Trophoblast cell (in vitro differentiated cells and primary cell): ENCODE measurements around the gene ZNF260.
"Not testable (repeated sequence)": the region's sequence is repeated elsewhere in the genome, so short reads cannot be mapped to it uniquely, and the experiment has no call there.

Experiments used
- DNase-seq, 2 donors: peaks; one replicate each; pipeline ENCODE4 v3.0.0-alpha.2; 2016
- H2AFZ ChIP-seq: 2 replicates; pipeline ENCODE4 v1.6.1; 2013; ENCODE audit warnings: low read length, moderate library complexity, mild to moderate bottlenecking; ENCODE audit not compliant: insufficient read depth, poor library complexity
- H2AK5ac ChIP-seq: 2 replicates; pipeline ENCODE4 v1.6.1; 2013; ENCODE audit warnings: mild to moderate bottlenecking, low read length
- H2BK120ac ChIP-seq: 2 replicates; pipeline ENCODE4 v1.6.1; 2013; ENCODE audit warnings: low read length, mild to moderate bottlenecking, moderate library complexity; ENCODE audit not compliant: insufficient read depth, poor library complexity
- H2BK12ac ChIP-seq: 2 replicates; pipeline ENCODE4 v1.6.1; 2013; ENCODE audit warnings: mild to moderate bottlenecking, low read length, moderate library complexity
- H2BK5ac ChIP-seq: 2 replicates; pipeline ENCODE4 v1.6.1; 2013; ENCODE audit warnings: low read length, low read depth, moderate library complexity, mild to moderate bottlenecking; ENCODE audit not compliant: poor library complexity
- H3K14ac ChIP-seq: 2 replicates; pipeline ENCODE4 v1.6.1; 2013; ENCODE audit warnings: mild to moderate bottlenecking, low read length
- H3K18ac ChIP-seq: 2 replicates; pipeline ENCODE4 v1.6.1; 2013; ENCODE audit warnings: mild to moderate bottlenecking, low read length
- H3K23ac ChIP-seq: 2 replicates; pipeline ENCODE4 v1.6.1; 2013; ENCODE audit warnings: low read length
- H3K27ac ChIP-seq: 2 replicates; pipeline ENCODE4 v1.5.1; 2013; ENCODE audit warnings: low read depth, mild to moderate bottlenecking, inconsistent platforms, low read length, moderate library complexity
- H3K27me3 ChIP-seq: 2 replicates; pipeline ENCODE4 v1.6.1; 2013; ENCODE audit warnings: inconsistent platforms, mild to moderate bottlenecking, low read length, moderate library complexity; ENCODE audit not compliant: insufficient read depth
- H3K36me3 ChIP-seq, 2 experiments: 1 replicate in 1 of 2; 2 replicates in 1 of 2; pipeline ENCODE4 v1.6.1; 2013; ENCODE audit warnings: low read length in 2 of 2, mild to moderate bottlenecking in 2 of 2, moderate library complexity in 1 of 2; ENCODE audit not compliant: insufficient read depth in 2 of 2, control insufficient read depth in 1 of 2
- H3K4ac ChIP-seq: 2 replicates; pipeline ENCODE4 v1.6.1; 2013; ENCODE audit warnings: low read depth, mild to moderate bottlenecking, low read length, moderate library complexity
- H3K4me1 ChIP-seq, 2 experiments: 1 replicate in 1 of 2; 2 replicates in 1 of 2; pipeline ENCODE4 v1.6.1; 2013; ENCODE audit warnings: low read length in 2 of 2, mild to moderate bottlenecking in 2 of 2, moderate library complexity in 1 of 2; ENCODE audit not compliant: insufficient read depth in 2 of 2, control insufficient read depth in 1 of 2
- H3K4me2 ChIP-seq: 2 replicates; pipeline ENCODE4 v1.6.1; 2013; ENCODE audit warnings: inconsistent platforms, mild to moderate bottlenecking, low read length, moderate library complexity
- H3K4me3 ChIP-seq: 2 replicates; pipeline ENCODE4 v1.5.1; 2013; ENCODE audit warnings: mild to moderate bottlenecking, low read depth, low read length, inconsistent platforms
- H3K79me1 ChIP-seq: one replicate; pipeline ENCODE4 v1.6.1; 2013; ENCODE audit warnings: low read length
- H3K79me2 ChIP-seq: 2 replicates; pipeline ENCODE4 v1.6.1; 2013; ENCODE audit warnings: low read length, mild to moderate bottlenecking; ENCODE audit not compliant: control insufficient read depth, insufficient read depth, poor library complexity
- H3K9ac ChIP-seq: 2 replicates; pipeline ENCODE4 v1.6.1; 2013; ENCODE audit warnings: mild to moderate bottlenecking, low read length
- H3K9me3 ChIP-seq: 2 replicates; pipeline ENCODE4 v1.6.1; 2013; ENCODE audit warnings: low read depth, mild to moderate bottlenecking, control low read depth, inconsistent platforms, low read length; ENCODE audit not compliant: insufficient read depth
- H4K12ac ChIP-seq: 2 replicates; pipeline ENCODE4 v1.6.1; 2013; ENCODE audit warnings: low read depth, mild to moderate bottlenecking, low read length, moderate library complexity
- H4K8ac ChIP-seq: 2 replicates; pipeline ENCODE4 v1.6.1; 2013; ENCODE audit warnings: low read depth, mild to moderate bottlenecking, low read length, moderate library complexity
- H4K91ac ChIP-seq: one replicate; pipeline ENCODE4 v1.6.1; 2013; ENCODE audit warnings: low read depth, mild to moderate bottlenecking, low read length, moderate library complexity
- WGBS: extraction: QIAGEN DNeasy Blood & Tissue Kit; methylation state at CpG from one replicate; pipeline ENCODE4 v1.1.7; 2013; ENCODE audit warnings: missing lambda C conversion rate; ENCODE audit not compliant: insufficient read length, insufficient coverage; ENCODE audit errors: extremely low coverage; 5-methylcytosine and 5-hydroxymethylcytosine counted together

ZNF260 gene

GRCh38 chr19:36497001-36497400, 31.1 kb downstream of the ZNF260 start:
- no peak overlapping the region for H4K8ac ChIP-seq
- no peak overlapping the region for H3K27ac ChIP-seq
- H3K9me3 ChIP-seq, result peaks cover 21% of the 10 kb centered on the region
- DNase-seq, result no peak
- no peak overlapping the region for H2AK5ac ChIP-seq
- H3K23ac ChIP-seq, result no peak overlapping the region
- H3K4me2 ChIP-seq, result no peak overlapping the region
- H3K27me3 ChIP-seq, result no peaks in the 10 kb centered on the region
- H3K79me2 ChIP-seq, result no peaks in the 10 kb centered on the region
- H4K91ac ChIP-seq, result no peak overlapping the region
- no peak overlapping the region for H2BK12ac ChIP-seq
- H3K14ac ChIP-seq, result no peak overlapping the region
- H3K4me1 ChIP-seq, result no peaks in the 10 kb centered on the region
- no peak overlapping the region for H4K12ac ChIP-seq
- no peak overlapping the region for H2BK120ac ChIP-seq
- H3K4ac ChIP-seq, result no peak overlapping the region
- H2BK5ac ChIP-seq, result no peak overlapping the region
- no peaks in the 10 kb centered on the region for H3K79me1 ChIP-seq
- no peak overlapping the region for H3K9ac ChIP-seq
- no peaks in the 10 kb centered on the region for H3K36me3 ChIP-seq
- H3K18ac ChIP-seq, result no peak overlapping the region
- no peak overlapping the region for H2AFZ ChIP-seq
- H3K4me3 ChIP-seq, result no peak overlapping the region
- WGBS, result no CpG with 5 or more reads among the region's 17 CpGs

DNA sequence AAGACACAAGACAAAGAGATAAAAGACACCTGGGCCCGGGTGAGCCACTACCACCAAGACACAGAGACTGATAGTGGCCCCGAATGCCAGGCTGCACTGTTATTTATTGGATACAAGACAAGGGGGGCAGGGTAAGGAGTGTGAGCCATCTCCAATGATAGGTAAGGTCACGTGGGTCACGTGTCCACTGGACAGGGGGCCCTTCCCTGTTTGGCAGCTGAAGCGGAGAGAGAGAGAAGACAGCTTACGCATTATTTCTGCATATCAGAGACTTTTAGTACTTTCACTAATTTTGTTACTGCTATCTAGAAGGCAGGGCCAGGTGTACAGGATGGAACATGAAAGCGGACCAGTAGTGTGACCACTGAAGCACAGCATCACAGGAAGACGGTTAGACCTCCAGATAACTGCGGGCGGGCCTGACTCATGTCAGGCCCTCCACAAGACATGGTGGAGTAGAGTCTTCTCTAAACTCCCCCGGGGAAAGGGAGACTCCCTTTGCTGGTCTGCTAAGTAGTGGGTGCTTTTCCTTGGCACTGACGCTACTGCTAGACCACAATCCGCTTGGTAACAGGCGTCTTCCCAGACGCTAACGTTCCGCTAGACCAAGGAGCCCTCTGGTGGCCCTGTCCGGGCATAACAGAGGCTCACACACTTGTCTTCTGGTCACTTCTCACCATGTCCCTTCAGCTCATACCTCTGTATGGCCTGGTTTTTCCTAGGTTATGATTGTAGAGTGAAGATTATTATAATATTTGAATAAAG, 35.2 kb downstream of the ZNF260 start:
- DNase-seq, result peak; percentile 70 to 86
- H3K9ac ChIP-seq, H3K4me1 ChIP-seq, H3K4me3 ChIP-seq, H4K91ac ChIP-seq, H3K27ac ChIP-seq, H3K79me2 ChIP-seq, H3K4ac ChIP-seq, H2BK5ac ChIP-seq, H2BK12ac ChIP-seq, H2AK5ac ChIP-seq, H2AFZ ChIP-seq, H3K4me2 ChIP-seq, H3K27me3 ChIP-seq, H4K8ac ChIP-seq, H4K12ac ChIP-seq, H3K18ac ChIP-seq, H3K79me1 ChIP-seq, H3K36me3 ChIP-seq, H2BK120ac ChIP-seq, H3K23ac ChIP-seq, H3K14ac ChIP-seq: not testable (repeated sequence)
- no CpG with 5 or more reads among the region's 18 CpGs for WGBS
- H3K9me3 ChIP-seq, result peaks cover 16% of the 10 kb centered on the region

- not testable (repeated sequence) for H2BK12ac ChIP-seq, H3K27me3 ChIP-seq, H4K8ac ChIP-seq, H3K9me3 ChIP-seq, H3K23ac ChIP-seq, H3K79me1 ChIP-seq, H3K9ac ChIP-seq, H3K79me2 ChIP-seq, H2AK5ac ChIP-seq, H3K18ac ChIP-seq, H4K91ac ChIP-seq, H3K4me3 ChIP-seq, H3K14ac ChIP-seq, H2BK120ac ChIP-seq, H4K12ac ChIP-seq, H3K27ac ChIP-seq, H3K4me1 ChIP-seq, H3K4me2 ChIP-seq, H3K4ac ChIP-seq, H2AFZ ChIP-seq, H2BK5ac ChIP-seq, DNase-seq, H3K36me3 ChIP-seq
- no CpG with 5 or more reads among the region's 29 CpGs for WGBS
Observed at GRCh38 chr19:36490846-36491245, 37.2 kb downstream of the ZNF260 start.

DNA sequence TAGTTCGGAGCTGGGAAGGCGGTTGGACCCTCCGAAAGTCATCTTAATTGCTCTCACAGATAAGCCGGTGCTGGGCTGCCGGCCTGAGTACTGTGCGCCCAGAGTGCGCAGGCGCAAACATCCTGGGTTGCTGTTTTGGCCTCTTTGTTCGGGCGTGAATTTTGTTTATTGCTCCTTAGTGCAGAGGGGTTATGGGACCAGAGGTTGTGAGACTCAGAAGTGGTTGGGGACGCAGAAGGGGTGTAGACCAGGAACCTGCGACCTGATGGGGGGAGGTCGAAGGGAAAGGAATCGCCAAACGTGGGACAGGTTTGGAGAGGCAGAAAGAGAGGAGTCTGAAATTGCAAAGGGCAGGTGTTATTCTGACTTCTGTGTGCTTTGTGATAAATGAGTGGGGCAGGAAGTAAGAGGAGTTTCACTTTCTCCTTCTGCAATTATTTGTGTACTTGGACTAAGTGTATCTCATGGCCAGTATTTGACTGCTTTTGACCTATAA, 38.1 kb downstream of the ZNF260 start:
- Histone ChIP-seq H2BK120ac (peak overlapping the region; percentile 32), H3K79me2 (peaks cover 7% of the 10 kb centered on the region), H2BK12ac (no peak overlapping the region), H3K23ac (no peak overlapping the region), H2AFZ (peak overlapping the region; percentile 85), H3K4me2 (peak overlapping the region; percentile 92), H3K4me1 (peaks cover 0 to 2% of the 10 kb centered on the region in 2 experiments), H3K79me1 (peaks cover 8% of the 10 kb centered on the region), H3K18ac (peak overlapping the region; percentile 86), H2AK5ac (peak overlapping the region; percentile 85), H3K27ac (peak overlapping the region; percentile 82), H3K36me3 (no peaks in the 10 kb centered on the region), H4K12ac (peak overlapping the region; percentile 100), H3K9me3 (peaks cover 3% of the 10 kb centered on the region), H4K8ac (peak overlapping the region; percentile 93), H3K14ac (peak overlapping the region; percentile 99), H2BK5ac (peak overlapping the region; percentile 100), H3K27me3 (no peaks in the 10 kb centered on the region), H3K4ac (peak overlapping the region; percentile 93), H3K9ac (no peak overlapping the region), H4K91ac (peak overlapping the region; percentile 97), H3K4me3 (peak overlapping the region; percentile 80)
- no CpG with 5 or more reads among the region's 15 CpGs for WGBS
- peak; percentile 90 to 93 for DNase-seq
